SHP77 (cell line): ENCODE measurements around the gene PTPRE.

Source experiments
- DNase-seq, 2 experiments: peaks; one replicate each; lab custom pipeline; 2025; lab: John Stamatoyannopoulos, UW

The PTPRE gene

GRCh38 chr10:127883516-127883915, 23.4 kb upstream of the PTPRE start:
- no peak for DNase-seq

GRCh38 chr10:127884501-127884900, 22.4 kb upstream of the PTPRE start:
- DNase-seq = no peak

DNA sequence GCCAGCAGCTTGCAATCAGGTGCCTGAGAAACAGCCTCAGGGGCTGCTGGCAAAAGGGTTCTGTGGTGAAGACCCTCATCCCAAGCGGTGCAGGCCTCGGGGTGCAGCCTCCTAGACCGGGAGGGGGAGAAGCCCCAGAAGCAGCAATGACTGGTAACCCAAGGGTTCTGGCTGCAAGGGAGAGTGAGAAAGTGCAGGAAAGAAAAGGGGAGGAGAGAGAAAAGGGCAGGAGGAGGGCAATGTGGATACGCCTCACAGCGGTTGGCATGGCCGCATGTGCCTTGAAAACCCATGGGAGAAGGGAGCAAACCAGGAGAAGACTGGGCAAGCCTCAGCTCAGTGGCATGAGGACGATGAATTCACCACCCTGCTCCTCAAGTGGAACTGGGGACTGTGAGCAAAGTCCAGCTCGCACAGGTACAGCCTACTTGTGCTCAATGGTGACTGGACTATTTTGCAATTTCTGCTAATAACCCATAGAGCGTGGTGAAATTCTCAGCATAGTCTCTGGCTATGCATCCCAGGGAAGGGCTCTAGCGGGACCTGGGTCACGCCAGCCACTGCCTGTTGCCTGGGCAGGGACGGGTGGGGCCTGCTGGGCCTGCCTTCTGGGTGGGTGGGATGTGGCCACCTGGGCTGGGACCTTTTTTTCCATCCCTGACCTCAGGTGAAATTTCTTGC, 20.4 kb upstream of the PTPRE start:
- DNase-seq = no peak

- DNase-seq = no peak
Observed at GRCh38 chr10:127887541-127888415, 19.1 kb upstream of the PTPRE start.

DNA sequence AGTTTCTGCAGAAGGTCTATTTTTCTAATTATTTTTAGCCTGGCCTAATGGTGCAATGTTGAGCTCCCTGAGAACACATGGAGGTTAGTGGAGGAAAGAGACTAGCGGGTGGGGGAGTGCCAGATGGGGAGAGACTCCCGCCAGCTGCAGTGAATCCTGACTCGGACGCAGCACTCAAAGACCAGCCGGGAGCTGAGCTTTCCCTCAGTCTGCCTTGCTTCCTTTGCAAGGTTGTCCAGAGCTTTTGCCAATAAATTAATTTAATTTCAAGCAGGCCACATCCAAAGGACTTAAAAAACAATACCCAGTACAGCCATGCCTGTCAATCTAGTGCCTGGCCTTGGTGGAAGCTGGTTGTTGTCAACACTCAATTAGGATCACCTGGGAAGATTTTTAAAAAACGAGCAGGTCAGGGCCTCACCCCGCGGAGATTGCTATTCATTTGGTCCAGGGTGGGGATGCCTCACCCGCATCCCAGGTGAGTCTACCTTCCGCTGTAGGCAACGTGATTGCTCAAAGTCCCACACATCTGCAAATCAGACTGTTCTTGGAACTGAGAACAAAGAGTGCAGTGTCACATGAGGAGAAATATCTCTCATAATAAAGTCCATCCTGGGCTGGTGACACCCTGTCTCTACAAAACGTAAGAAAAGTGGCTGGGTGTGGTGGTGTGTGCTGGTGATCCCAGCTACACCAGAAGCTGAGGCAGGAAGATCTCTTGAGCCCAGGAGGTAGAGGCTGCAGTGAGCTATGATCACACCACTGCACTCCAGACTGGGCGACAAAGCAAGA, 18.2 kb upstream of the PTPRE start:
- DNase-seq = no peak

- no peak for DNase-seq
Observed at GRCh38 chr10:127889605-127890195, 17.2 kb upstream of the PTPRE start.

DNA sequence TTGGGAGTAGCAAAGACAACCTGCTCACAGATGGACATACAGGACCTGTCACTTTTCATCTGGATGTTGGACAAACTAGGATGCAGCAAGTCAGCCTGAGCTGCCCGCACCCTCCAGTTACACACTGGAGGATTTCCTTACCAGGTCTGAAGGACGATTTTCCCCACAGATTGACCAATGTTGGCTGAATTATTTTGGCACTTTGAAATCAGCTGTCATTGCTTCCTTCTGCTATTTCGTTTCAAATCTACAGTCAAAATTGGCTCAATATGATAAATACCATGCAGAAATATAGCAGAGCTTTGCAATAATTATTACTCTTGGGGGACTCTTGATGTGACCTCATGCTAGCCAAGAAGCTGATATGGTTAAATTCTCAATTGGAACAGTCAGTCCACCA, 16.7 kb upstream of the PTPRE start:
- DNase-seq = no peak

DNA sequence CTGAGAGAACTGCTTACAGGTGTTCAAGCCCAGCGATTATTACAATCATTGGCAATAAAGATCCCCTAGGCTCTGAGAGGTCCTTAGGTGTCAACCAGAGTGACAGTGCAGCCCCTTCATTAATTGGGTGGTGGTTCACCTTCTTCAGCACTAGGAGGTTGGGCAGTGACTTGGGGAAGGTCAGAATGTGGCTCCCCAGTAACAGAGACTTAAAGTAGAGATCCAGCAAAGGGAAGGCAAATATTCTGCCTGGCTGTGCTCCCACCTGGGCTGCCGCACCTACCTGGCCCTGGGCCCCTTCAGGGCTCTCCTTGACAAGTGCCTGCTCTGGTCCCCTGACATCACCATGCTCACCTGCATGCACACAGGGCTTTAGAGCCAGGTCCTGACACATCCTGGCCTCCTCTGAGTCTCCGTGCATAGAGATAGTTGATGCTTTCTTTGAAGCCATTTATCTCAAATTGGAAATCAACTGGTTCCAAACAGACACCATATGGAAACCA, 16.0 kb upstream of the PTPRE start:
- no peak for DNase-seq

DNA sequence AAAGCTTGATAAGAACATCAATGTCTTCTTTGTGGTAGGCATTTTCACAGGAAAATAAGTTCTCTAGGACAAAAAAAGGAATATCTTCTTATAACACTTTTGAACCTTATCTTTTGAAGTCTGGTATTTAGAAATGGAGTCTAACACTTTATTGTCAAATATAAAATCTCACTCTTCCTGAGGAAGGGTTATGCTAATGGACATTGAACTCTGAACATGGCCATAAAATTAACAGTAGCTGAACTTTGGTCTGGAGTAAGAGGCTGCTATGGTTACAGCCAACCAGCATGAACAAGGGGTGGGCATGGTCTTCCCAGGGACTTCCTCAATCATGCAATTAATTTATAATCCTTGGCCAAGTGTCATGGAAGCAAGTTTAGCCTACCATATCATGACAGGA, 14.2 kb upstream of the PTPRE start, which contains the start of gene CLRN3:
Gene CLRN3, minus strand, starts transcription at position 199 of the 400 bp plus-strand sequence. Its CDS starts 157 bp downstream, at position 42.
- no peak for DNase-seq

- no peak for DNase-seq
Observed at GRCh38 chr10:127894146-127894545, 12.8 kb upstream of the PTPRE start.

GRCh38 chr10:127896590-127896989, 10.3 kb upstream of the PTPRE start:
- DNase-seq = no peak

DNA sequence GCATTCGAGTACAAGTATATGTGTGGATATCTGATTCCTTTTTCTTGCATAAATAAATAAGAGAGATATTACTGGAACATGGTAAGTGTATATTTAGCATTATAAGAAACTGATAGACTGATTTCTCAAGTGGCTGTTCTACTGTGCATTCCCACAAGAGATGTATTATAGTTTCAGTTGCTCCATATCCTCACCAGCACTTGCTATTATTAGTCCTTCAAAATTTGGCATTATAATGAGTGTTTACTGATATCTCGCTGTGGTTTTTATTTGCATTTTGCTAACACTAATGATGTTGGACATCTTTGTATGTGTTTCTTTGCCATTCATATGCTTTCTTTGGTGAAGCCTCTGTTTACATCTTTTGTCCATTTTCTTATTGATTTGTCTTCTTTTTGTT, 9.7 kb upstream of the PTPRE start:
- no peak for DNase-seq

- no peak for DNase-seq
Observed at GRCh38 chr10:127899766-127900387, 7.0 kb upstream of the PTPRE start.

- DNase-seq = no peak
Observed at GRCh38 chr10:127903789-127904188, 3.1 kb upstream of the PTPRE start.

GRCh38 chr10:127904311-127905000, 2.4 kb upstream of the PTPRE start:
- no peak for DNase-seq

GRCh38 chr10:127905001-127905847, 1.7 kb upstream of the PTPRE start:
- no peak for DNase-seq

- DNase-seq = no peak
Observed at GRCh38 chr10:127905848-127906261, 1.0 kb upstream of the PTPRE start.

GRCh38 chr10:127907411-127908105, 655 bp downstream of the PTPRE start:
- no peak for DNase-seq
